ACC112 (cell line): ENCODE data around the gene GINS2.

Experiments
- H2AFZ ChIP-seq: fragments of 200-600 bp; sonication (generic); one replicate; pipeline ENCODE4 v1.6.0; 2017; ENCODE audit warnings: antibody characterized with exemption, low read length; ENCODE audit not compliant: unreplicated experiment
- H3K27ac ChIP-seq: fragments of 200-600 bp; sonication (generic); 2 replicates; pipeline ENCODE4 v1.5.1; 2014; ENCODE audit warnings: low read depth, mild to moderate bottlenecking, antibody characterized with exemption, low read length, moderate library complexity
- H3K27me3 ChIP-seq: fragments of 200-600 bp; sonication (generic); 2 replicates; pipeline ENCODE4 v1.6.1; 2014; ENCODE audit warnings: mild to moderate bottlenecking, antibody characterized with exemption, low read length, moderate library complexity, mixed read lengths; ENCODE audit not compliant: insufficient read depth
- H3K36me3 ChIP-seq: fragments of 200-600 bp; sonication (generic); 2 replicates; pipeline ENCODE4 v1.6.1; 2016; ENCODE audit warnings: mild to moderate bottlenecking, antibody characterized with exemption, low read length, moderate library complexity, mixed read lengths; ENCODE audit not compliant: insufficient read depth
- H3K4me1 ChIP-seq: fragments of 200-600 bp; sonication (generic); one replicate; pipeline ENCODE4 v1.6.1; 2016; ENCODE audit warnings: low read length, mixed read lengths; ENCODE audit not compliant: insufficient read depth, unreplicated experiment, control insufficient read depth
- H3K4me3 ChIP-seq: fragments of 200-600 bp; sonication (generic); 2 replicates; pipeline ENCODE4 v1.5.1; 2014; ENCODE audit warnings: mild to moderate bottlenecking, low read depth, low read length
- H3K79me2 ChIP-seq: fragments of 200-600 bp; sonication (generic); one replicate; pipeline ENCODE4 v1.6.0; 2016; ENCODE audit warnings: low read length; ENCODE audit not compliant: control insufficient read depth, unreplicated experiment, insufficient read depth

Gene GINS2

GRCh38 chr16:85631230-85631629 lies 57.5 kb downstream of the GINS2 start:
- peaks cover 6% of the 10 kb centered on the region; the same call in 1 of the 2 replicates for H3K36me3 ChIP-seq
- no peak overlapping the region for H2AFZ ChIP-seq
- H3K27me3 ChIP-seq = no peaks in the 10 kb centered on the region
- no peak overlapping the region for H3K4me3 ChIP-seq
- no peaks in the 10 kb centered on the region for H3K4me1 ChIP-seq
- H3K79me2 ChIP-seq = peaks cover 21% of the 10 kb centered on the region
- H3K27ac ChIP-seq = no peak overlapping the region

- Histone ChIP-seq H2AFZ (no peak overlapping the region), H3K27me3 (no peaks in the 10 kb centered on the region), H3K4me1 (no peaks in the 10 kb centered on the region), H3K4me3 (no peak overlapping the region), H3K27ac (no peak overlapping the region), H3K79me2 (peaks cover 23% of the 10 kb centered on the region), H3K36me3 (peaks cover 6% of the 10 kb centered on the region; the same call in 1 of the 2 replicates)
Measured at GRCh38 chr16:85629853-85630252, 58.9 kb downstream of the GINS2 start.

- H3K36me3 ChIP-seq = peaks cover 6% of the 10 kb centered on the region; the same call in 1 of the 2 replicates
Measured at GRCh38 chr16:85629326-85629725, 59.4 kb downstream of the GINS2 start.

DNA sequence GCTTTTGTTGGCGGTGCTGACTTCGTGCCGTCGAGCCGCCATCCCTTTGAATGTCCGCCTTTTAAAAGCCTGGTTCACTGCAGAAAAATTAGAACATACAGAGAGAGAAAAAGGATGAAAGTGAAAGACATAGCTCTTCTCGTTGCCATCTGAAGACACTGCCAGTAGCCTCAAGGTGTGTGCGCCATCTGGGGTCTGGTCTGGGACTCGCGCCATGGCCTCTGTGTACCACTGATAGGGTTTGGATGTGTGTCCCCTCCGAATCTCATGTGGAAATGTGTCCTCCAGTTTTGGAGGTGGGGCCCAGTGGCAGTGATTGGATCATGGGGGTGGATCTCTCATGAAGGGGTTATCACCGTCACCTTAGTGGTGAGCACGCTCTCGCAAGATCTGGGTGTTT lies 60.1 kb downstream of the GINS2 start:
- Histone ChIP-seq H3K4me3 (no peak overlapping the region), H3K27me3 (no peaks in the 10 kb centered on the region), H2AFZ (no peak overlapping the region), H3K79me2 (peaks cover 28% of the 10 kb centered on the region), H3K27ac (no peak overlapping the region), H3K4me1 (no peaks in the 10 kb centered on the region), H3K36me3 (peaks cover 6% of the 10 kb centered on the region; the same call in 1 of the 2 replicates)

More at GRCh38 chr16:85629326-85629725, 59.4 kb downstream of the GINS2 start:
- no peaks in the 10 kb centered on the region for H3K4me1 ChIP-seq
- H3K4me3 ChIP-seq = no peak overlapping the region
- no peak overlapping the region for H2AFZ ChIP-seq
- H3K79me2 ChIP-seq = peaks cover 23% of the 10 kb centered on the region
- H3K27me3 ChIP-seq = no peaks in the 10 kb centered on the region
- H3K27ac ChIP-seq = no peak overlapping the region

DNA sequence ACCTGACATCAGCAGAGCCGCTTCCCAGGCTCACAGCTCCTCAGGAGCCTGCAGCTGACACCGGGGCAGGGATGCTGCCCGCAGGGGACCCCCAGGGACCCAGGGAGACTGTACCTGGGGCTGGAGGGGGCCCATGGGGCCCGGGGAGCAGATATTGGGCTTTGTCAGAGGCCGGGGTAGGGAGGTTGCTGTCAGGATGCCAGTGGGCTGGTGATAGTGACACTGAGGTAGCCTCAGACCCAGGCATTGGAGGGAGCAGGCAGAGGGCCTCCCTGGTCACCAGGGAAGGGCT lies 60.5 kb downstream of the GINS2 start:
- H3K4me3 ChIP-seq = no peak overlapping the region
- H3K4me1 ChIP-seq = no peaks in the 10 kb centered on the region
- H3K27me3 ChIP-seq = no peaks in the 10 kb centered on the region
- peaks cover 28% of the 10 kb centered on the region for H3K79me2 ChIP-seq
- H3K36me3 ChIP-seq = peaks cover 6% of the 10 kb centered on the region; the same call in 1 of the 2 replicates
- H2AFZ ChIP-seq = no peak overlapping the region
- H3K27ac ChIP-seq = no peak overlapping the region

- H3K79me2 ChIP-seq = peaks cover 30% of the 10 kb centered on the region
- peaks cover 6% of the 10 kb centered on the region; the same call in 1 of the 2 replicates for H3K36me3 ChIP-seq
- no peaks in the 10 kb centered on the region for H3K4me1 ChIP-seq
Measured at GRCh38 chr16:85627526-85628264, 61.1 kb downstream of the GINS2 start.

DNA sequence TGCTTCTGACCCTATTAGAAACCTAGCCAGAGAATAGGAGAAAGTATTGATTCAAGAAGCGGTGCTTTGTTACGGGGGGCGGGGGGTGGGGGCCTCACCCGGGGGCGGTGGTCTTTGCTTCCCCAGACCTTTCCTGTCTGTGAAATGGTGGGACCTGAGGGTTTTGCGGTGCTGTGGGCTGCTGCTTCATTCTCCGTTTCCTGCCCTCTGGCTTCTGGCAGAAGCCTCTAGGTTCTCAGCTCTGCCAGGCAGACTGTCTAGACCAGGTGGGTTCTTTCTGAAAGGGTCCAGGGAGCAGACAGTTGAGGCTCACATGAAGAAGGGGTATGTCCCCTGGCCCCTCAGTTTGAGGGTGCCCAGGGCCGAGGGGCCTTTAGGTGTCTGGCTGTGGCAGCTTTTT lies 61.7 kb downstream of the GINS2 start:
- H3K4me1 ChIP-seq = no peaks in the 10 kb centered on the region
- no peak overlapping the region for H3K27ac ChIP-seq
- H3K4me3 ChIP-seq = no peak overlapping the region
- peaks cover 33% of the 10 kb centered on the region for H3K79me2 ChIP-seq
- H3K27me3 ChIP-seq = no peaks in the 10 kb centered on the region
- H2AFZ ChIP-seq = no peak overlapping the region
- peaks cover 6% of the 10 kb centered on the region; the same call in 1 of the 2 replicates for H3K36me3 ChIP-seq

More at GRCh38 chr16:85627526-85628264, 61.1 kb downstream of the GINS2 start:
- H3K27me3 ChIP-seq = no peaks in the 10 kb centered on the region
- no peak overlapping the region for H3K4me3 ChIP-seq
- no peak overlapping the region for H3K27ac ChIP-seq
- no peak overlapping the region for H2AFZ ChIP-seq
